Measurements from ENCODE around the gene ATP6V0C. TPM values are rescaled to one million over a fixed set of nuclear protein-coding genes. Genes with fewer than 3 reads are reported as not detected.
A peak's percentile ranks its signal among the peaks of the same experiment; 100 is the strongest.

The ATP6V0C gene
- total and polyA plus RNA-seq, 2 of the 8 experiments (the other 6 are each of a cell fraction or from before 2014, with no cell fraction given), result 125 to 176 TPM

- TF ChIP-seq CREB1 (IDR thresholded peaks at IDR 0.05), result peak; percentile 88
- no peak for TF ChIP-seq KDM5A (IDR thresholded peaks at IDR 0.05; ENCODE audit: low read length)
- TF ChIP-seq CTBP2 (IDR thresholded peaks at IDR 0.05; ENCODE audit: borderline replicate concordance, insufficient read depth, insufficient read length, low read length), result no peak
- no peak for TF ChIP-seq ATF2 (IDR thresholded peaks at IDR 0.05; ENCODE audit: low read length)
- no peak for TF ChIP-seq GTF2F1 (IDR thresholded peaks at IDR 0.05; ENCODE audit: borderline replicate concordance, low read depth, low read length)
- TF ChIP-seq CTCF (IDR thresholded peaks at IDR 0.05; ENCODE audit: control extremely low read depth in 1 of 3, insufficient read depth in 1 of 3, low read depth in 1 of 3, low read length in 3 of 3), result no peak
- CTCF ChIA-PET (ENCODE audit: partially characterized antibody), result interaction anchor here (0.7 to 3.7 kb wide), 4 partner anchors 8 to 26 kb away, joined by 3 to 24 read pairs (median 4); no protein-coding TSS in a partner anchor
- peak overlapping the region; percentile 39 to 71; a peak in 3 of 4 replicates for H3K4me2 ChIP-seq (ENCODE audit: insufficient read depth in 1 of 2, low read depth in 2 of 2, low read length in 2 of 2)
Measured at GRCh38 chr16:2511128-2511800, 2.5 kb upstream of the ATP6V0C start.

More at GRCh38 chr16:2511128-2511800, 2.5 kb upstream of the ATP6V0C start:
- peaks cover 0 to 3% (median 0%) of the 10 kb centered on the region in 4 experiments; a peak in 2 of 7 replicates for H3K27me3 ChIP-seq (replicated peaks in 1 of 4; ENCODE audit: control insufficient read depth in 3 of 4, extremely low read depth in 1 of 4, insufficient read depth in 3 of 4, low read length in 3 of 4)
- peaks cover 19 to 23% of the 10 kb centered on the region in 2 experiments for H3K79me2 ChIP-seq (ENCODE audit: control insufficient read depth in 1 of 2, insufficient read depth in 2 of 2, low read length in 2 of 2)
- peak overlapping the region; percentile 5 for H3K18ac ChIP-seq (ENCODE audit: extremely low read depth, low read length)
- peaks cover 4 to 35% (median 22%) of the 10 kb centered on the region in 4 experiments for H3K4me1 ChIP-seq (replicated peaks in 1 of 4; ENCODE audit: control insufficient read depth in 3 of 4, insufficient read depth in 4 of 4, low read length in 3 of 4)
- H2BK120ac ChIP-seq (replicated peaks; ENCODE audit: low read depth, low read length), result no peak overlapping the region
- FAIRE-seq, result no peak
- H3K79me1 ChIP-seq (ENCODE audit: low read depth, low read length), result peaks cover 7% of the 10 kb centered on the region; the same call in 1 of the 2 replicates
- POLR2A ChIA-PET (ENCODE audit: partially characterized antibody), result interaction anchor here (0.6 to 5.6 kb wide), 10 partner anchors 9 to 1194 kb away, joined by 3 to 44 read pairs (median 4); partner anchors contain the start of genes AMDHD2 and CEMP1
- H2AK5ac ChIP-seq (ENCODE audit: low read depth, low read length), result no peak overlapping the region
- peak overlapping the region; percentile 35; the same call in 1 of the 2 replicates for H2BK5ac ChIP-seq (ENCODE audit: low read depth, low read length)
- peaks cover 10 to 15% of the 10 kb centered on the region in 2 experiments for H4K20me1 ChIP-seq (replicated peaks in 1 of 2; ENCODE audit: control insufficient read depth in 1 of 2, insufficient read depth in 2 of 2, low read length in 2 of 2)
- peak overlapping the region in 1 of 4 experiments; percentile 37; a peak in 3 of 8 replicates for H3K4me3 ChIP-seq (ENCODE audit: extremely low read depth in 1 of 4, insufficient read depth in 2 of 4, low read depth in 3 of 4, low read length in 4 of 4)
- no peak overlapping the region for H3K4ac ChIP-seq (replicated peaks; ENCODE audit: insufficient read length, low read depth, low read length)
- peak overlapping the region; percentile 25 for H4K91ac ChIP-seq (replicated peaks; ENCODE audit: insufficient read length, low read length)
- no peak overlapping the region for H3K56ac ChIP-seq (replicated peaks; ENCODE audit: insufficient read length, low read depth, low read length)
- H3K23me2 ChIP-seq (ENCODE audit: low read depth, low read length), result peaks cover 8% of the 10 kb centered on the region; the same call in 1 of the 2 replicates
- peak overlapping the region; percentile 80; the same call in 1 of the 2 replicates for H2BK20ac ChIP-seq (ENCODE audit: low read length)
- peak overlapping the region; percentile 92; the same call in 1 of the 2 replicates for H2BK15ac ChIP-seq (ENCODE audit: low read length)
- 55% methylated on average over 22 of the region's 24 CpGs; no CpG with 5 or more reads in 1 of the 2 experiments for WGBS, 2 experiments (ENCODE audit: extremely low coverage in 1 of 2, insufficient coverage in 1 of 2, insufficient read length in 1 of 2, insufficient replicate concordance in 2 of 2, low coverage in 1 of 2, low lambda C conversion rate in 2 of 2, missing lambda C conversion rate in 1 of 2)
- H2BK12ac ChIP-seq (ENCODE audit: low read depth, low read length), result peak overlapping the region; percentile 96; the same call in 1 of the 2 replicates
- H2AFZ ChIP-seq (ENCODE audit: low read length), result no peak overlapping the region
- H3K9me3 ChIP-seq (ENCODE audit: insufficient read depth in 2 of 2, low read depth in 1 of 2, low read length in 1 of 2), result no peaks in the 10 kb centered on the region
- no peaks in the 10 kb centered on the region for H3K36me3 ChIP-seq (ENCODE audit: control insufficient read depth in 2 of 4, insufficient read depth in 4 of 4, low read length in 3 of 4)
- H3K9ac ChIP-seq (replicated peaks in 1 of 4; ENCODE audit: extremely low read depth in 1 of 4, low read depth in 3 of 4, low read length in 3 of 4), result no peak overlapping the region
- no peak overlapping the region for H3K14ac ChIP-seq (ENCODE audit: insufficient read length)
- H3K23ac ChIP-seq (ENCODE audit: insufficient read length), result no peak overlapping the region
- DNase-seq (ENCODE audit: low read depth in 1 of 2, low spot score in 2 of 2), result no peak
- H3K27ac ChIP-seq (ENCODE audit: low read depth, low read length), result no peak overlapping the region
- peak overlapping the region; percentile 60 for H4K8ac ChIP-seq (ENCODE audit: extremely low read depth, insufficient read depth, low read length)
- H4K5ac ChIP-seq (ENCODE audit: insufficient read length, low read depth, low read length), result no peak overlapping the region

All from H1 (cell line).